Inflammatory macrophage (primary cell): ENCODE results near the gene ABITRAM.
"Not testable (repeated sequence)": the region's sequence is repeated elsewhere in the genome, so short reads cannot be mapped to it uniquely, and the experiment has no call there.

ENCODE experiments used
- DNase-seq, 2 donors: peaks; one replicate each; pipeline ENCODE4 v3.0.0-alpha.2; 2020 to 2022
- total RNA-seq, 18 experiments: gene quantifications; one replicate each; lab custom pipeline; 2026; ENCODE audit warnings: mixed read lengths in 6 of 18, inconsistent platforms in 2 of 18; lab: John Stamatoyannopoulos, UW

Gene ABITRAM
- 5.4 to 21.0 (median 12.9) reads per million in 18 experiments for total RNA-seq

GRCh38 chr9:108934323-108934893 is at the start of gene ABITRAM:
ABITRAM (plus strand) TSS chr9:108934400; CDS start chr9:108934487, 87 bp downstream.
- peak; percentile 76 to 92 for DNase-seq

- DNase-seq, result no peak
Observed at GRCh38 chr9:108884701-108885100, 49.5 kb upstream of the ABITRAM start.

- DNase-seq, result no peak
Observed at GRCh38 chr9:108885643-108886348, 48.4 kb upstream of the ABITRAM start.

GRCh38 chr9:108886594-108887271 is 47.5 kb upstream of the ABITRAM start:
- not testable (repeated sequence) for DNase-seq

- DNase-seq, result no peak
Observed at GRCh38 chr9:108889649-108890067, 44.5 kb upstream of the ABITRAM start.

GRCh38 chr9:108894225-108894997 is 39.8 kb upstream of the ABITRAM start:
- DNase-seq, result no peak

- no peak for DNase-seq
Observed at GRCh38 chr9:108897324-108898096, 36.7 kb upstream of the ABITRAM start.

- not testable (repeated sequence) for DNase-seq
Observed at GRCh38 chr9:108899023-108899695, 35.0 kb upstream of the ABITRAM start.

- no peak for DNase-seq
Observed at GRCh38 chr9:108900176-108900575, 34.0 kb upstream of the ABITRAM start.

GRCh38 chr9:108903420-108904103 is 30.6 kb upstream of the ABITRAM start:
- DNase-seq, result no peak

- no peak for DNase-seq
Observed at GRCh38 chr9:108904161-108904560, 30.0 kb upstream of the ABITRAM start.

GRCh38 chr9:108905494-108905893 is 28.7 kb upstream of the ABITRAM start:
- no peak for DNase-seq

GRCh38 chr9:108910402-108910801 is 23.8 kb upstream of the ABITRAM start:
- DNase-seq, result no peak

GRCh38 chr9:108910914-108911313 is 23.3 kb upstream of the ABITRAM start:
- no peak for DNase-seq

GRCh38 chr9:108911820-108912219 is 22.4 kb upstream of the ABITRAM start:
- DNase-seq, result no peak

- DNase-seq, result peak; percentile 13 to 27
Observed at GRCh38 chr9:108913391-108913790, 20.8 kb upstream of the ABITRAM start.

- no peak for DNase-seq
Observed at GRCh38 chr9:108919517-108919916, 14.7 kb upstream of the ABITRAM start.

- DNase-seq, result not testable (repeated sequence)
Observed at GRCh38 chr9:108920401-108920800, 13.8 kb upstream of the ABITRAM start.

- no peak for DNase-seq
Observed at GRCh38 chr9:108921200-108921599, 13.0 kb upstream of the ABITRAM start.

GRCh38 chr9:108924466-108924865 is 9.7 kb upstream of the ABITRAM start:
- no peak for DNase-seq

- DNase-seq, result no peak
Observed at GRCh38 chr9:108928386-108928785, 5.8 kb upstream of the ABITRAM start.
